ENCODE results near the gene HECW1.
"Not testable (repeated sequence)": the region's sequence is repeated elsewhere in the genome, so short reads cannot be mapped to it uniquely, and the experiment has no call there.

Gene HECW1

DNA sequence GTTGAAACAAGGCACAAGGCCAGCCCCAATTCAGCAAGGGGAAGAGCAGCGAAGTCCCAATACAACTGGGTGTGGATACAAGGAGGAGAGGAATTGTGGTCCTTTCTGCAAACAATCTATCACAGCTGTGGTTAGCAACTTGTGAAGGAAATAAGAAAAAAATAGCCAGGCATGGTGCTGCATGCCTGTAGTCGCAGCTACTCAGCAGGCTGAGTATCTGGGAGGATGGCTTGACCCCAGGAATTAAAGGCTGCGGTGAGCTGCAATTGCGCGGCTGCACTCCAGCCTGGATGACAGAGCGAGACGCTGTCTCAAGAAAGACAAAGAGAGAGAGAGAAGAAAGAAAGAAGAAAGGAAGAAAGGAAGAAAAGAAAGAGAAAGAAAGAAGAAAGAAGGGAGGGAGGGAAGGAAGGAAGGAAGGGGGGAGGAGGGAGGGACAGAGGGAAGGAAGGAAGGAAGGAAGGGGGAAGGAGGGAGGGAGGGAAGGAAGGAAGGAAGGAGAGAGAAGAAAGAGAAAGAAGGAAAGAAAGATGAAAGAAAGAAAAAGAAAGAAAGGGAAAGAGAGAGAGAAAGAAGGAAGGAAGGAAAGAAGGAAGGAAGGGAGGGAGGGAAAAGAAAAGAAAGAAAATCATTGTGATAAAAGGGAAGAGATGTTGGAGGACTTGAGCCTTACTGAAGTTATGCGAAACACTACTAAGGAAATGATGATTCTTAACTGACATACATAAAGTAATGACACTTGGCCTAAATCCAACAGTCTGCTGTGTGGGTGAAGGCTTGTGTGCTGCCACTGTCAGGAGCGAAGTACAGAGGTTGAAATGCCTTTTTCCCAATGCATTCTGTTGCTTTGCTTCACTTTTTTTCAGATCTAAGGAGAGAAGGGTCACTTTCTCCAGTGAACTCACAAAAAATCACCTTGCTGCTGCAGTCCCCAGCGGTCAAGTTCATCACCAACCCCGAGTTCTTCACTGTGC is 353.4 kb downstream of the HECW1 start:
- DNase-seq (ENCODE audit: insufficient read length, low spot score) (no peak), FAIRE-seq (no peak)
- no peak for TF ChIP-seq POLR2A (IDR thresholded peaks at IDR 0.05; ENCODE audit: low read depth, low read length)

DNA sequence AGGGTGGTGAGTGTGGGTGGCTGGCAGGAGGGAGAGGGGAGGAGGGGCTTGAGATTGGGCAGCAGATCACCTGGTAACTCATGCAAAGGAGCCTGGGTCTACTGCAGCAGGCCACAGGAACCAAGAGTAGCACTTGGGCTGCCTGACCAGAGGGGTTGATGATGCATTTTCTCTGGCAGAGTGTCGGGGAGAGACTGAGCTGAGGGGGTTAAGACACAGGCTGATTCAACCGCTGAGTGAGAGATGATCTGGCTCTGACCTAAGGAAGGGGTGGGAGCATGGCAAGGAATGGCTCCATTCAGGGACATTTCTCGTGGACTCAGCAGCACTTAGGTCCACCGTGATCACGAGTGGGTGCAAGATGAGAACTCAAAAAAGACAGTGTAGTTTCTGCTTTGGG is 355.0 kb downstream of the HECW1 start:
- FAIRE-seq: peak; percentile 55
- DNase-seq (ENCODE audit: insufficient read length, low spot score): peak; percentile 76
- TF ChIP-seq POLR2A (IDR thresholded peaks at IDR 0.05; ENCODE audit: low read depth, low read length): no peak

DNA sequence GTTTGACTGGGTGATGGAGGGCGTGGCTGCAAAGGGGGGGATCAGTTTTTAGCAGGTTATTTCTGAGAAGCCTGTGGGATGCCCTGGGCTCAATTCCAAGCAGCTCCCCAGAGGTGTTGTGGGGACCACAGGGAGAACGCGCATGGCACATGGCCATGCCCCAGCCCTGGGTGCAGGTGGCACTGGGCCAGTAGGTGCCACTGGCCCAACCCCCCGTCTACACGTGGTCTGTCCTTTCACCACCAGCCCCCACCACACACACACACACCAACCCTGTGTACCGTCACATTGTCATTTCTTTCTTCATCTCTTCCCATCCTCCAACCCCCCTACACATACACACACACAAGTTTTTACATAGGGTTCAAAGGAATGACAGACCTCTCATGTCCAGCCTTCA is 355.4 kb downstream of the HECW1 start:
- DNase-seq (ENCODE audit: insufficient read length, low spot score): no peak
- TF ChIP-seq POLR2A (IDR thresholded peaks at IDR 0.05; ENCODE audit: low read depth, low read length): no peak
- no peak for FAIRE-seq

DNA sequence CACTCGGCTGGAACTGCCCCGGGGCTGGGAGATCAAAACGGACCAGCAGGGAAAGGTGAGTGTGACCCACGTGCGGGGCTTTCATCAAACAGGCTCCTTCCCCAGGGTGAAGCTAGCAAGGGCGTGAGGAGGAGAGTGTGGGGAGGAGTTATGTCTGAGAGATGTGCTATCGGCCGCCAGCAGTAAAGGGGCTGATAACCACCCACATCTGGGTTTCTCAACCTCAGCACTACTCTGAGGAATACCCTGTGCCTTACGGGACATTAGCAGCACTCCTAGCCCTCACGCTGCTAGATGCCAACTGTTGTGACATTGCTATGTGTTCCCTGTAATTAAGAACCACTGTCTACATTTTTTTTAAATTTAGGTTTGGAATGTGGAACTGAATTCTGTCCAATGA is 356.6 kb downstream of the HECW1 start:
- TF ChIP-seq POLR2A (IDR thresholded peaks at IDR 0.05; ENCODE audit: low read depth, low read length): no peak
- FAIRE-seq (no peak), DNase-seq (ENCODE audit: insufficient read length, low spot score) (no peak)

- DNase-seq (ENCODE audit: insufficient read length, low spot score) (no peak), FAIRE-seq (no peak)
- no peak for TF ChIP-seq POLR2A (IDR thresholded peaks at IDR 0.05; ENCODE audit: low read depth, low read length)
These were observed 357.7 kb downstream of the HECW1 start for GRCh38 chr7:43470110-43470509.

- FAIRE-seq (no peak), DNase-seq (ENCODE audit: insufficient read length, low spot score) (no peak)
- no peak for TF ChIP-seq POLR2A (IDR thresholded peaks at IDR 0.05; ENCODE audit: low read depth, low read length)
These were observed 363.5 kb downstream of the HECW1 start for GRCh38 chr7:43475983-43476382.

GRCh38 chr7:43476896-43477295 is 364.4 kb downstream of the HECW1 start:
- DNase-seq (ENCODE audit: insufficient read length, low spot score) (no peak), FAIRE-seq (no peak)
- TF ChIP-seq POLR2A (IDR thresholded peaks at IDR 0.05; ENCODE audit: low read depth, low read length): no peak

DNA sequence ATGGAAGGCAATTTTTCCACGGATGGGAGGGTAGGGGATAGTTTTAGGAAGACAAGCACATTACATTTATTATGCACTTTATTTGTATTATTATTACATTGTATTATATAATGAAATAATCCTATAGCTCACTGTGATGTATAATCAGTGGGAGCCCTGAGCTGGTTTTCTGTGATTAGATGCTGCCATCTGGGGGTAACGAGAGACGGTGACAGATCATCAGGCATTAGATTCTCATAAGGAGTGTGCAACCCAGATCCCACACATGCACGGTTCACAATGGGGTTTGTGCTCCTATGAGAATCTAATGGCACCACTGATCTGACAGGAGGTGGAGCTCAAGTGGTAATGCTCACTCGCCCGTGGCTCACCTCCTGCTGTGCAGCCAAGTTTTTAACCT is 366.6 kb downstream of the HECW1 start:
- FAIRE-seq (no peak), DNase-seq (ENCODE audit: insufficient read length, low spot score) (no peak)
- no peak for TF ChIP-seq POLR2A (IDR thresholded peaks at IDR 0.05; ENCODE audit: low read depth, low read length)

- no peak for DNase-seq (ENCODE audit: insufficient read length, low spot score)
- FAIRE-seq: no peak
- TF ChIP-seq POLR2A (IDR thresholded peaks at IDR 0.05; ENCODE audit: low read depth, low read length): no peak
These were observed 367.1 kb downstream of the HECW1 start for GRCh38 chr7:43479543-43479942.

- TF ChIP-seq POLR2A (IDR thresholded peaks at IDR 0.05; ENCODE audit: low read depth, low read length): no peak
- DNase-seq (ENCODE audit: insufficient read length, low spot score) (no peak), FAIRE-seq (no peak)
These were observed 368.1 kb downstream of the HECW1 start for GRCh38 chr7:43480581-43480980.

DNA sequence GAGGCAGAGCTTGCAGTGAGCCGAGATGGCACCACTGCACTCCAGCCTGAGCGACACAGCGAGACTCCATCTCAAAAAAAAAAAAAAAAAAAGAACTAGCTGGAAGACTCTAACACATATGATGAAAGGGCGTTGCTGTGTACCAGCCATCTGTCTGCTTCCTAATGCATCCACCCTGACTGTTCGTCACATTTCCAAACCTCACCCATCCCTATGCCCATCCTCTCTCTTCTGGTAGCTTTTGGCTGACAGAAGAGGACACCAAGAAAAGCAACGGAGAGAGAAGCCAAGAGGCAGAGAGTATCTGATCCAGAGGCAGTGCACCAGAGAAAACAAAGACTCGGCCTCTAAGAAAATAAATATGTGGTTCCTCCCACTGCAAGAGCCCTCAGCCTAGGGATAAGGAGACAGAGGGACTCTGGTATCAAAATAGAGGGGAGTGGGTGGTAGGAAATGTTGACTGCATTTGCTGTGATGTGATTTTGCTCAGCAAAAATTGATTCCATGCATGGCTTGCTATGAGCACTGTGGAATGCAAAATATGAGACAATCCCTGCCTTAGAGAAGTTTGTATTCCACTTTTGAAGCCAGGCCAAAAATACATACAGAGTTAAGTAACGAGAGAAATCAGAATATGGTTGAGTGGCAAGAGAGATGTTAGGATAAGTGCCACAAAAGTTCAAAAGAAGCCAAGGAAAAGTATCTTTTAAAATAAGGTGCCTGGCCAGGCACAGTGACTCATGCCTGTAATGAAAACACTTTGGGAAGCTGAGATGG is 369.6 kb downstream of the HECW1 start:
- FAIRE-seq (no peak), DNase-seq (ENCODE audit: insufficient read length, low spot score) (no peak)
- TF ChIP-seq POLR2A (IDR thresholded peaks at IDR 0.05; ENCODE audit: low read depth, low read length): no peak

DNA sequence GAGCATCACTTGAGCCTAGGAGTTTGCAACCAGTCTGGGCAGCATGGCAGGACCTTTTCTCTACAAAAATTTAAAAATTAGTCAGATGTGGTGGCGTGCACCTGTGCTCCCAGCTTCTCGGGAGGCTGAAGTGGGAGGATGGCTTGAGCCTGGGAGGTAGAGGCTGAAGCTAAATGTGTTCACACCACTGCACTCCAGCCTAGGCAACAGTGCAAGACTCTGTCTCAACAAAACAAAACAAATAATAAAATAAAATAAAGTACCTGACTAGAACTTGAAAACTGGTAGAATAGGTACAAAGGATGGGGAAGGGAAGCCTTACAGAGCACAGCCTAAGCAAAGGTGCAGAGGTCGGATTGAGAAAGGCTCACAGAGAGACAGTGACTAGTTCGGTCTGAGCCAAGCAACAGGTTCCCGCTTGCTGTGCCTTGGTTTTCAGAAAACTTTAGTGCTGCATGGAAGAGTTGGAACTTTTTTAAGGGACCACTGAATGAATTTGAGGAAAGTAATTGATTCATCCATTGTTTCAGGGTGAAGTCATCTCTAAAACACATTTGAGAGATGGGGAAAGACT is 370.3 kb downstream of the HECW1 start:
- TF ChIP-seq POLR2A (IDR thresholded peaks at IDR 0.05; ENCODE audit: low read depth, low read length): no peak
- DNase-seq (ENCODE audit: insufficient read length, low spot score) (no peak), FAIRE-seq (no peak)

GRCh38 chr7:43484678-43485395 is 372.4 kb downstream of the HECW1 start:
- DNase-seq (ENCODE audit: insufficient read length, low spot score) (no peak), FAIRE-seq (no peak)
- no peak for TF ChIP-seq POLR2A (IDR thresholded peaks at IDR 0.05; ENCODE audit: low read depth, low read length)

- no peak for TF ChIP-seq POLR2A (IDR thresholded peaks at IDR 0.05; ENCODE audit: low read depth, low read length)
These were observed 373.1 kb downstream of the HECW1 start for GRCh38 chr7:43485580-43485979.

DNA sequence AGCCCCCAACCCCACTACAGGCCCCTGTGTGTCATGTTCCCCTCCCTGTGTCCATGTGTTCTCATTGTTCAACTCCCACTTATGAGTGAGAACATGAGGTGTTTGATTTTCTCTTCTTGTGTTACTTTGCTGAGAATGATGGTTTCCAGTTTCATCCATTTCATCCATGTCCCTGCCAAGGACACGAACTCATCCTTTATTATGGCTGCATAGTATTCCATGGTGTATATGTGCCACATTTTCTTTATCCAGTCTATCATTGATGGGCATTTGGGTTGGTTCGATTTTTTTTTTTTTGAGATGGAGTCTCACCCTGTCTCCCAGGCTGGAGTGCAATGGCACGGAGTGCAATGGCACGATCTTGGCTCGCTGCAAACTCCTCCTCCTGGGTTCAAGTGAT is 373.6 kb downstream of the HECW1 start:
- not testable (repeated sequence) for FAIRE-seq; DNase-seq (ENCODE audit: insufficient read length, low spot score)

More at GRCh38 chr7:43485580-43485979, 373.1 kb downstream of the HECW1 start:
- DNase-seq (ENCODE audit: insufficient read length, low spot score): no peak
- no peak for FAIRE-seq

All from H54 (cell line).